ENCODE data around the gene ATP1B4.
"Not testable (repeated sequence)": the region's sequence is repeated elsewhere in the genome, so short reads cannot be mapped to it uniquely, and the experiment has no call there.

Gene ATP1B4

DNA sequence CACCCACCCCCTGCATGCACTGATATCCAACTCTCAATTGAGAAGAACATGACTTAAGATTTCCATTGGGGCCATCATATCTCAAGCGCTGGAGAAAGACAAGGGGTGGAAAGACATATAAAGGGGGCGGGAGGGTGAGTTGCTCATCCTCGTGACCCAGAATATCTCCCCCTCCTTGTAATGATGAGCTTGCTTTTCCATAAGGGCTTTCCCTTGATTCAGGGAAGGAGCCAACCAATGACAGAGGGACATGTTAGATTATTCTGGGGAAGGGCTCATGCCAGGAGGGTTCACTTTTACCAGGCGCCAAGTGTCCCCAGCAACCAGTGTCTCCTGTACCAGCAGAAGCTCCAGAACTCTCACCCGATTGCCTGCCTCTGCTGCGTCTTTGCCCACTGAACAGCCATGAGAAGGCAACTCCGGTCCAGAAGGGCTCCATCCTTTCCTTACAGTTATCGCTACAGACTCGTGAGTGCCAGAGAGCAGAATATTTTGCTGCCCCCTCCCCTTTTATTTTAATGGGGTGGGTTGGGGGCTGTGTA, at the start of gene ATP1B4:
Gene ATP1B4 (plus strand): TSS at position 326 of the 542 bp plus-strand sequence. CDS start 80 bp downstream, at position 406.
- no peak for DNase-seq

DNA sequence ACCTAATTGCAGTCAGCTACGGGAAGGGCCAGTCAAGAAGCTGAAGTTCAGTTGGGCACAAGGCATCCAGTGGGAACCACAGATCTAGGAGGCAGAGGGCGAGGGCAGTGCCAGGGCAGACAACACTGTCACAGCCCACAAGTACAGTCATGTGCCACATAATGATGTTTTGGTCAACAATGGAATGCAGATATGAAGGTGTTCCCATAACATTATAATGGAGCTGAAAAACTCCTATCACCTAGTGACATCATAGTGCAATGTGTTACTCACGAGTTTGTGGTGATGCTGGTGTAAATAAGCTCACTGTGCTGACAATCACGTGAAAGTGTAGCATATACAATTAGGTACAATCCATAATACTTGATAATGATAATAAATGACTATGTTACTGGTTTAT, 46.1 kb upstream of the ATP1B4 start:
- no peak for DNase-seq

DNA sequence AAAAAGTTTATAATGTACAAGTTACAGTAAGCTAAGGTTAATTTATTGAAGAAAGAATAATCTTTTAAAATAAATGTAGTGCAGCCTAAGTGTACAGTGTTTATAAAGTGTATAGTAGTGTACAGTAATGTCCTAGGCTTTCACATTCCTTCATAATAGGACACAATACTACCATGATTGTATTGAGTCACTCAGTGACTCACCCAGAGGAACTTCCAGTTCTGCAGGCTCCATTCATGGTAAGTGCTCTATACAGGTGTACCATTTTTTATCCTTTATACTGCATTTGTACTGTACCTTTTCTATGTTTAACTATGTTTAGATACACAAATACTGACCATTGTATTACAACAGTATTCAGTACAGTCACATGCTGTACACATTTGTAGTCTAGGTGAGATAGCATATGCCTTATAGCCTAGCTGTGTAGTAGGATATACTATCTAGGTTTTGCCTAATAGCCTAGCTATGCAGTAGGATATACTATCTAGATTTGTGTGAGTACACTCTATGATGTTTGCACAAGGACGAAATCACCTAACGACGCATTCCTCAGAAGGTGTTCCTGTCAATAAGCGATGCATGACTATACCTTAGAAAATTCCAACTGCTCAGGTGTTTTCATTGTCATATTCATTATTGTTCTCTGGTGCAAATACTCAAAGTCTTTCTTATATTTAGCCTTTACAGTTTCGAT, 45.2 kb upstream of the ATP1B4 start:
- no peak for DNase-seq

DNA sequence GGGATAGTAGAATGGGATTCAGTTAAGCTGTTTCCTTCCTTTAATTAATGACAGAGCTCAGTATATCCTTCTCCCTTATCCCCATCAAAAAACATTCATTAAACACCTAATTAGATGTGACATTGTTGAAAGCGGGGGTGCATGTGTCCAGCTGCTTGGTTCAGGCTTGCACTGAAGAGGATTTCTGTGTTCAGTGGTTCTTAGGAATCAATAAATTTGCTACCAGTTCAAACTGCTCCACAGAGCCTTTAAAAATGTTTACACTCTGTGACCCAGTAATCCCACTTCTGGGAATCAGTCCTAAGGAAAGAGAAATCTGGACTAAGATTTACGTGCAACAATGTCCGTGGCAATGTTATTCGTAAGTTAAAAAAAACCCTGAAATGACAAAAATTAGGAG, 43.5 kb upstream of the ATP1B4 start:
- no peak for DNase-seq

DNA sequence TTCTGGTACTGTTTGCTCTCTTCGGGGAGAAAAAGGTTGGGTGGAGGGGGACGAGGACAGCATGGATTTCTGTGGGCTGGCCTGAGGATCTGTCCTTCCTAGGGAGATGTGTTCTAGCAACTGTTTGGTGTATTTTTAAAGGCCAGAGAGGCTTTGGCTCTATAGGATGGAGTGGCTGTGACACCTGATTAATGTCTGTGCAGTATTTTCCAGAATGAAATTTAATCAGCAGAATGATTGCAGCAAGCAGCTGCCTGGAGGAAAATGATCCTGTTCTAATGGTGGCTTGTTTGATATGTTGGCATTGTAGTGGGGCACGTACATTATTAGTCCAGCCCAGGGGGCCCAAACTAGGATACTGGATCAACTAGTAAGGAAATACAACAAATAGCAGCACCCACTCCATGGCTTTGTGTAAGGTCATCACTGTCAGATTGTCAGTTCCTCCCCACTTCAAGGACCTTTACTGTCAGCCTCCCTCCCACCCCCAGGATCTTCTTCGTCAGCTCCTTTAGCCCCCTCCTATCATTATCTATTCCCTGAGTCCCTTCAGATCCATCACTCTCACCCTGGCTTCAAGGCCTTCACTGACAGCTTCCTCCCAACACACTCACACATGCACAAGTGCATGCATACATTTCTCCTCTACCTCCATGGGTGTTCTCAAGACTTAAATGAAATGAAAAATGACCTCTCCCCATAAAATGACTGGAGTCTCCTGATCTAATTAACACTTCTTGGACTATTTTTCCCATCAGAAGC, 40.2 kb upstream of the ATP1B4 start:
- peak in 1 of 2 experiments; percentile 25 for DNase-seq

DNA sequence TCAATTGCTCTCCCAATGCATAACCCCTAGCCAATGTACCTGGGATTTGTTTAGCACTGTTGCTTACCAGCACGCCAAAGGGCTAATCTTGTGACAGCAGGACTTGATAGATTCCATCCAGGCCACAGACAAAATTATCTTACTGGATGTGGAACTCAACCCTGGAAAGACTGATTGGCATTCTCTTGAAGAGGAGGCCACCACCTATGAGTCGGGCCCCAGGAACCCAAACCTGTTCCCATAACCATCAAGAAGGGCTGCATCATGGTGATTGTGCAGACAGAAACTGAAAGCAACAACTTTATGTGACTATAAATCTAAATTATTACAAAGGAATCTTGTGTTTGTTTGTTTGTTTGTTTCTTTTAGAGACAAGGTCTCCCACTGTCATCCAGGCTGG, 30.8 kb upstream of the ATP1B4 start:
- DNase-seq = no peak

DNA sequence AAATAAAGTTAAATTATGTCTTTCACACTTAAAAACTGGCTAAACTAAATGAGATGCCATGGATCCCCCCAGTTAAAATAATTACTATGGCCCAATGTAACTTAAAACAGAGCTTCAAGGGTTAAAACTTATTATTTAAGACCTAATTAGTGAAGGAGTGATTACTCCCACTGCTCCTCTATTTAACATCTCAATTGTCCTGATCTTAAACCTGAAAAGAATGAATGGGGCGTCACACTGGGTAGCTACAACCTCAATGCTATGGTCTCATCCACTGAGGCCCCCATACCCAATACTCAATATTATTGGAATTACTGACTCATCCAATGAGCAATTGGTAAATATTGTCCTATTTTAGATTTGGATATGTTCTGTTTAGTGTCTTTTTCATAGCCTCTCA, 29.5 kb upstream of the ATP1B4 start:
- DNase-seq = no peak

DNA sequence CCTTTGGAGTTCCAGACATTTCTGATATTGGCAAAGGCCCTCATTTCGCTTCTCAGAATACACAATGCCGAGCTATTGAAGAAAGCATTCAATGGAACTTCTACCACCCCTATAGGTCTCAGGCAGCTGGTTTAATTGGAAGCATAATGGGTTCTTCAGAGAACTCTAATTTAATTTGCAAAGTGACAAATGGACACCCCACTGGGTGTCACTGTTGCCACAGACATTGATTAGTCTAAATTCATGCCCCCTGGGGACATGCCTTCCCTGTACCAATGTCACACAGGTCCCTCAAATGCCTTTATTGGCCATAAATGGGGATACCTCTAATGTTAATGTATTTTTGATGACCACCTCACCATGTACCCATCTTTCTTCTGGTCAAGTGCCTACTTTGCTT, 27.7 kb upstream of the ATP1B4 start:
- no peak for DNase-seq

DNA sequence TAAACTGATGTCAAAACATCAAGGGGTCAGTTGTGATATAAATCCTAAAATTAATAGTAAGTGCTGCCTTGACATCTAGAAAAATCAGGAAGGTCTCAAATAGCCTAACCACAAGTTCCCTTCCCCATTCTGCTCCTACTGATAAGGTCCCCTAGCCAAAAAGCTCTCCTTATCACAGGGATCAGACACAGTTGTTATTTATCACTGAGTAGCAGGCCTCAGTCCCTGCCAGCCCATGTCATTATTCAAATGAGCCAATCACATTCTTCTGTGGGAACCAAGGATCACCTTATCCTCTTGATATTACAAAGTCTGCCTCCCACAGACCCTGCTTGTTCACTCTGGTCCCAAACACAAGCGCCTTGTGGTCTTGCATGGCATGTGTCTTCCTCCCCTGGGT, 27.3 kb upstream of the ATP1B4 start:
- DNase-seq = no peak

DNA sequence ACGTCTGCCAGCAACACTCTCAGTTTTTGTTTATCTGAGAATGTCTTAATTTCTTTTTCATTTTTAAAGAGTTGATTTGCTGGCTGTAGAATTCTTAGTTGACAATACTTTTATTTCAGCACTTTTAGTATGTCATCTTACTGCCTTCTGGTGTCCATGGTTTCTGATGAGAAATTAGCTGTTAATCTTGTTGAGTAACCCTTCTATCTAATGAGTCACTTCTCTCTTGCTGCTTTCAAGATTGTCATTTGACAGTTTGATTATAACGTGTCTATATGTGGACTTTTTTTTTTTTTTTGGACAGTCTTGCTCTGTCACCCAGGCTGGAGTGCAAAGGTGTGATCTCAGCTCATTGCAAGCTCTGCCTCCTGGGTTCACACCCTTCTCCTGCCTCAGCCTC, 26.6 kb upstream of the ATP1B4 start:
- no peak for DNase-seq

DNA sequence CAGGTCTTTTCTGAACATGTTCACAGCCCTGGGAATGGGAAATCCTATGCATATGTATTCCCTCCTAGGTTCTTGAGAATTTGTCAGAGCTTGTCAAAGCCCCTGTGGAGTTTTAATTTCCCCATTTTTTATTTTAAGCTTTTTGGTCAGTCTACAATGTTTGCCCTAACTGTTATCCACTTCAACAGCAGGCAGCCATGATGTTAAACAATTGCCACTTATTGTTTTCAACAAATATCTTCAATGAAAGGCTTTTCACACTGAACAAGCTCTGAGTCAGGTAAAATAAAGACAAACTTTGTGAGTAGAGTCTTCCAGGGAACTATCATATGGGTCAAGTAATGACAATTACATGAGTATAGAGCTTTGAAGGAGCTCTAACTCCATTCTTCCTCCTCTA, 25.0 kb upstream of the ATP1B4 start:
- no peak for DNase-seq

DNA sequence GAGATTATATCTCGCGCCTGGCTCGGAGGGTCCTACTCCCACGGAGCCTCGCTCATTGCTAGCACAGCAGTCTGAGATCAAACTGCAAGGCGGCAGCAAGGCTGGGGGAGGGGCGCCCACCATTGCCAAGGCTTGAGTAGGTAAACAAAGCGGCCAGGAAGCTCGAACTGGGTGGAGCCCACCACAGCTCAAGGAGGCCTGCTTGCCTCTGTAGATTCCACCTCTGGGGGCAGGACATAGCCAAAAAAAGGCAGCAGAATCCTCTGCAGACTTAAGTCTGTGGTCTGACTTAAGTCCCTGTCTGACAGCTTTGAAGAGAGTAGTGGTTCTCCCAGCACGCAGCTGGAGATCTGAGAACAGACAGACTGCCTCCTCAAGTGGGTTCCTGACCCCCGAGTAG, 17.3 kb upstream of the ATP1B4 start:
- DNase-seq = not testable (repeated sequence)

DNA sequence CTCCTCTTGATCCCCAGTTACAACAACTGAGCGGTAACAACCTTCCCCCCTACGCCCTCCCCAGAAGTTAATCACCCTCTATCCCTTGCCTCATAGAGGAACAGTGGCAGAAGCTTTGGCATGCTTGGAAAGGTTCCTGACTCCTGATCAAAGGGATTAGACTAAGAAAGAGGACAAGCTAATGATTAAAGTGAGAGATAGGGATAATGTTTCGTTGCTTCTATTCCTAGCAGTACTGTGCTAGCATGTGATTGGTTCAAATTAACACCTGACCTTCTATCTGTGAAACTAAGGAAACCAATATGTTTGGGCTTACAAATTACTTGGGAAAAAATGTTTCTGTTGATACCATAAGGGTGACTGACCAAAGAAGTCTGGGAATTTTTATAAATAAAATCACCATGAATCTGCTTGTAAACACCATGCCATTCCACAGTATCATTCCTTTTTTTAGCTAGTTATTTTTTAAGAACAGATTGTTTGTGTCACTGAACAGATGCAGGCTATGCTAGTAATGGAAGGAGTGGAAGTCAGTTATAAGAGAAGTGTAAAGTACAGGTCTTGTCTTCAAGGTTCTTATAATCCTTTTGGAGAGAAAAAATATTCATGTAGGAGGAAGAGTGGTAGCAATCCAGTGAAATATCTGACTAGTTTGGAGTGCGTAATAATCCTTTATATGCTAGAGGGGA, 11.3 kb upstream of the ATP1B4 start:
- no peak for DNase-seq

DNA sequence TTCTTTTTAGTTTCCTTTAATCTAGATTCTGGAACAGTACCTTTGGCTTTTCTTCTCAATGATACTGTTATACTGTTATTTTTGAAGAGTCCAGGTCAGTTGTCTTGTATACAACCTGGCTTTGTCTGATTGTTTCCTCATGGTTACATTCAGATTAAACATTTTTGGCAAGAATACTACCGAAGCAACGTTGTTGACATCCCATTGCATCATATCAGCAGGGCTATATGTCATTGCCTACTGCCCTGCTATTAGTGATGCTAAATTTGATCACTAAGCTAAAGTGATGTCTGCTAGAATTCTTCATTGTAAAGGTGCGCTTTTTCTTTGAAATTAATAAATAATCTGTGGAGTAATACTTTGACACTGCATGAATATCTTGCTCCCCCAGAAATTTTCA, 5.8 kb upstream of the ATP1B4 start:
- DNase-seq = no peak

DNA sequence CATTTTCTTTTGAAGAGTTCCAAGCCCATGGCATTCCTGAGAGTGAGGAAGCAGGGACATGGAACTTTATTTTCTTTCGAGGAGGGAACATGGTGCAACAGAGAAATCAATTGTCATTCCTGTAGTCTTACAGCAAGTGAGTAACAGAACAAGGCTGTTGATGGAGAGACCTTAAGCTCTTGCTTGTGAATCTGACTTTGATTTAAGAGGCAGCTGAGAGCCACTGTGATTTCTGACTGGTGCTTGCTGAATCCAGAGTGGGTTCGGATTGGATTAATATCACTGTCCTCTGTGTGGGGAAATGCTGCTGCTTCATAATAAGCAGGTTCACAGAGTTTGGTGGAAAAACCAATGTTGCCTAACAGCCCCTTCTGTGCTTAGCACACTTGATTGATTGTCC, 4.7 kb upstream of the ATP1B4 start:
- DNase-seq = no peak

DNA sequence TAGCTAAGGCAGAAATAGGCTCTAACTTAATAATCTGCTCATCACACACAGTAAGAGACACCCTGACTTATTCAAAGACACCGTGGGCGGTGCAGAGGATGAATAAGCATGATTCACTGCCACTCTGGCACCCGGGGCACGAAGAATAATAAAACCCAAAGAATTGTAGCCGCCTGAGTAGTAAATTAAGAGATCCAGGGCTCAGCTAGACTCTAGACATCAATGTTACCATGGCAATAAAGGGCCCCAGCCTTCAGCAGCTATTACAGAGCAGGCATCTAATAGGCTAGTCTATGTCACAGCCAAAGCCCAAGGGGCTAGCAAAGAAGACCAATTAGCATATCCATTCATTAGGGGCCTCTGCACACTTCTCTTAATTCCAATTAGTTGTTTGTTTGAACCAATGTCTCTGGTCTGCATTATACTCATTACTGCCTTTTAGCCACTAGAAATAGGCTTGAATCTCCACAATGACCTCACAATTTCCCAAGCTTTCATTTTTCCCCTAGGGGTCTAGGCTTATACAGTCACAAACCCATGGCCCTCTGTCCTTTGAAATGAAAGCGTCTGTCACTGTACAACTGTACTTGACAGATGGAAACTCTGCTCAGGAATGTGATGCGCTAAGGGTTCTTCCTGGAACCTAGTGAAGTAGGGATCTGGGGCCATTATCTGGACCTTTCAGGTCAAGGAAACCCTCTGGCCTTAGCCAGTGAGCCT, 3.0 kb upstream of the ATP1B4 start:
- peak in 1 of 2 experiments; percentile 28 for DNase-seq

DNA sequence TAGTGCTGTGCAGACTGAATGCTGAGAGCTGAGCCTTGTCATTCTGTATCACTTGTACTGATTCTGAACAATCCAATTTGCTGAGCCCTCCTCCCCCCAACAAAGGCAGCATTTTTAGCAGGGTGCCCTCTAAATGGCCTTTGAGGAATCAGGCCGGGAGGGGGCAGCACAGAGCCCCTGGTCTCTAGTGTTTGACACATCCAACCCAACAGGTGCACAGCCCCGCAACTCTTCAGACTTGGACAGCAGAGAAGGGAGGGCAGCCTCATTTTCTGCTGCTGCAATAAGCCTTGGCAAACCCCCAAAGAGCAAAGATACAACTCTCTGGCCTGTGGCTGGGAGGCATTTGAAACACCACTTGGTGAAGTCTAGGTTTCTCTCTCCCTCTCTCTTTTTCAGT, 3.4 kb downstream of the ATP1B4 start:
- peak; percentile 32 to 43 for DNase-seq

DNA sequence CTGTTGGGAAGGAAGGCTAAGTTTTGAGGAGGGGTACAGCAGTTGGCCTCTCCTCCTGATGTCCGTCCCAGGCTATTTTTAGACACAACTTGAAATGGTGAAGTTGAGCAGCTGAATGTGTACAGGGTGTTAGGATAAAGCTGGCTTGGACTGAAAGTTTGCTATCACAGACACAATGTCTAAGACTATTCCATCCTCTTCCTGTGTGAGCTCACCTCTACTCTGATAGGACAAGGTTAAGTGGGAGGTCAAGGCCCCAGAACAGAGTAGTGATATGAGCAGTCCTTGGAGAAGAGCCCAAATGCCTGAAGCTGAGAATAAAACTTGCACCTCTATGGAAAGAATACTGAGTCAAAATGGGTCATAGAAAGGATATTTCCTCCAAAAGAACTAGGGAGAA, 4.1 kb downstream of the ATP1B4 start:
- no peak for DNase-seq

DNA sequence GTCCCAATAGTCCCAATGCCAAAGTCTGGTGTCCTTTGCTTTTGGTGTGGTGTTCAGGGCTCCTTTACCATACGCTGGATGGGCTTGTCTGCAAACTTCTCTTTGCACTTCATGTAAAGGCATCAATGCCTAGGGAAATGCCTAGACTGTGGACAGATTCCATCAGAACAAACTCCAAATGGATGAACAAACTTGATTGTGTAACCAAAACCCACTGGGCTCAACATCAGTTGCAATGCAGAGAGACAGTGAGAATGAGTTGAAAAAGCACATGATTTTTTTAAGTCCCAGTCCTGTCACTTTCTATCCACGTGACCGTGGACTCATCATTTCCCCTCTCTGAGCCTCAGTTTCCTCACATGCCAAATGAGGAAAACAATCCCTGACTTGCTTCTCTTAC, 4.9 kb downstream of the ATP1B4 start:
- DNase-seq = no peak

DNA sequence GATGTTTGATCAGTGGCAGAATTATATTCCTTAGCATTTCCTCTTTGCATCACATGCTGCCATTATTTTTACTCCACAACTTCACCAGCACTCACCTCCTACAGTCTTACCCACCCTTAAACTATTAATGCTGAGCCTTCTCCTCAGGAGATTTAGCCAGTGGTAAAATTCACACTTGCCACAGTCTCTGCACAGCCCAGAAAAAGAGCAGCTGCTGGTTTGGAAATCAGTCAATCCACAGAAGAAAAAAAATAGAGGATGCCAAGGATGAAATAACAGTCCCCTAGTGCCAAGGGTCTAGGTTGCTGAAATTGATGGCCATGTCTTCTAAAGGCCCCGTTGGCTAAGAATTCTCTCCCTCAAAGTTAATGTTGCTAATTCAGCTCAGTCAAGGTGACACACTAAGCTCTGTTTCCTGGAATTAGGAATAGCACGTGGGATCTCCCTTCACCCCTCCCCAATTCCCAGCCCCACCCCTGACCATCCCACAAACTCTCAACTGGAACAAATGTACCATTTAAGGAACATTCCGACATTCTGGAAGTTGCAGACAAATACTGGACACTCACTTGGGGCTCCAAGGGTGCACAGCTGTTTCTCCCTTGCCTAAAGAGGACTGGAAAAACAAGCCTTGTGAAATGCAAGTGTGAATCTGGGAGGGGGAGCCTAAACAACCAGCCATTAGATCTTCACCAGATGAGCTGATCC, 5.7 kb downstream of the ATP1B4 start:
- DNase-seq = no peak

DNA sequence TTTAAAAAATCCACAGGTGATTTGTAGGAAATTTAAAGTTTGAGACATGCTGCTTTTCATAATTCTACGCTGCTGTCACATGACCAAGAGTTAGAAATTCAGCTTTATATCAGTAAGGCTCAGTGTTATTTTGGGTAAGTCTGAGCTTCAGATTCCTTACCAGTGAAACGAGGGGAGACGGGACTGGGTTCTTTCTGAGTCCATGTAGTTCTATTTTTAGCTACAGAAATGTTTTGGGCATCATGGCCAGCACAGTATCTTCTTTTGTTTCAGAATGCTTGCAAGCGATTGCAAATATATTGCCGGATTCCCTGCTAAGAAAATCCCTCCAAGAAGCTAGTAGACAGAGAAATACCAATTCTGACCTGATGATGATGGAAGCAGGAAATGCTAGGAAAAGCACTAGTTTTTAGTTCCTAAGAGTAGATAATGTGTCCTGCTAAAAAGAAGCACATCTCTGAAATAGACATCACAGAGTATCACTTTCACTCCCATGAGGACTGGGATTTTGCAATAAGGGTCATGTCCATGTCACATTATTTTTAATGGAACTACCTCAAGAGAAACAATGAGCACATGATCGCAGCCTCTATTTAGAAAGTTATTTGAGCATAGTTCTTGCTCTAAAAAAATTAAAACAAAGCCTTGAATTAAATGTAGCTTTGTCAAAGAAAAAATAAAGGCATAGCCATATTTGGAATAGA, 10.9 kb downstream of the ATP1B4 start:
- no peak for DNase-seq

DNA sequence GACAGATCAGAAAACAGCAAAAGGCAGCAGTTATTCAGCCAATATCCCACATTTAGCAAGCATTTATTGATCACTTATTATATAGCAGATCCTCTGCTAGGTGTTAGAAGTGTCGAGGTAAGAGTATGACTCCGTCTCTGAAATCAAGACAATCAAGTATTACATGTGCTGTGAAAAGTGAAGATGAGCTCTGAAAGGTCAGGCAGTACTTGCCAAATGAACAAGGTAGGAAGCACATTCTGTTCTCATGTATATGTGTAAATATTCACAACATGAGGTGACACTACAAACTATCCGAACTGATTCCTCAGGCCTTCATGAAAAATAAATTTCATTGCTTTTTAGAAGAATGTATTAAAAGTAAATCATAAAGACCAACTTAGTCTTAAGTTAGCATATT, 15.3 kb downstream of the ATP1B4 start:
- no peak for DNase-seq

Data from NCI-H2081 (cell line).